ENCODE results near the gene CBR3.

CBR3 gene

GRCh38 chr21:36186506-36187399, 51.9 kb downstream of the CBR3 start:
- FAIRE-seq = no peak

DNA sequence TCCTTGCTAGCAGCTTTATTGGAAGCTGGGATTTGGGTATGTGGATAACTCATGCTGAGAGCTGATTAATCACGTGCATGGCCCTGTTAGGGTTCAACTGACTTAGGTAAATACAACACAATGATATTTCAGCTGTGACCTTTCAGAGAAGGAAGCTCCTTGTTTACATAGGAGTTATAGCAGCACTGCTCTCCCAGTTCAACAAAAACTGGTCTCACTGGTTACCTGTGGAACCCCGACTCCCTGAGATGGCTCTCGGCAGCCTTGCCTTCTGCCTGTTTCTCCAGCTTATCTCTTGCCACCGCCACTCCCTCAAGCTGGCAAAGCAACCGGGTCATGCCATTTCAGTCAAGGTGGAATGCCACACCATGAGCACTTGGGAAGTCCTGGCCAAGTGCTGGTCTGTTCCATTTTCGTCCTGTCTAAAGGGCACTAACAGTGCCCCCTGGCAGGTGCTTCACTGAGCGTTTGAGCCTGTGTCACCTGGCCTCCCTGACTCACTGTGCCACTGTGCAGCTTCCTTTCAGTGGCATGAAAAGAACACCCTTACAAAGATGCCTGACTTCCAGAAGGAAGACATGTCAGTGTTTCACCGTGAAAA, 53.3 kb downstream of the CBR3 start:
- FAIRE-seq = no peak

- no peak for FAIRE-seq
These were observed 54.1 kb downstream of the CBR3 start for GRCh38 chr21:36188937-36189336.

DNA sequence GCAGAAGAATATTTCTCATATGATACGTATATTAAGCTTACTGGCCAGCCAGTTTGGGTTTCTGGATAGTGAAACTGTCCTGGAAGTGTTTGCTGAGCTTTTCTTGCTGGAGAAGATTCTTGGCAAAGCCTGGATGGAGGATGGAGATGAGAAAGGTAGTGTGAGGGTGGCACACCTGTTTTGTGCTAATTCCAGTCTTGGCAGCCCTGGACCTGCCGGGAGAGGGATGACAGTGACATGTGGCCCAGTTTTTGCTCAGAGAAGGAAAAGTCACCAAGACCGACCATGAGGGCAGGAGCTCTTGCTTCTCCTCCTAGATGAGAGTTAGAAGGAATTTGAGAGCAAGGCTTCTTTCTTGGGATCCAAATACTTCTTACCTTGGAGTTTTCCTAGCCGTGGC, 55.9 kb downstream of the CBR3 start:
- FAIRE-seq = no peak

- no peak for FAIRE-seq
These were observed 58.3 kb downstream of the CBR3 start for GRCh38 chr21:36193200-36193599.

- FAIRE-seq = no peak
These were observed 59.1 kb downstream of the CBR3 start for GRCh38 chr21:36194024-36194423.

- FAIRE-seq = no peak
These were observed 60.7 kb downstream of the CBR3 start for GRCh38 chr21:36195613-36196012.
